Adrenal gland (tissue), 12 donors: Measurements from ENCODE around the gene TNS1. TPM values are rescaled to one million over a fixed set of nuclear protein-coding genes. Genes with fewer than 3 reads are reported as not detected.
A peak's percentile ranks its signal among the peaks of the same experiment; 100 is the strongest.
"Not testable (repeated sequence)": the region's sequence is repeated elsewhere in the genome, so short reads cannot be mapped to it uniquely, and the experiment has no call there.

Source experiments
- DNase-seq, 7 donors: peaks; one replicate each; pipeline ENCODE4 v3.0.0-alpha.2; 2019 to 2020
- H3K27ac ChIP-seq, 5 donors: fragments of 200-600 bp; sonication (generic) in 4 of 5; 1 replicate in 3 of 5; 2 replicates in 2 of 5; pipeline versions ENCODE4 v1.5.1 to v1.8.0; 2016 to 2020; ENCODE audit warnings: mild to moderate bottlenecking in 1 of 5
- H3K27me3 ChIP-seq: fragments of 200-600 bp; 2 replicates; pipeline ENCODE4 v1.8.0; 2021
- H3K36me3 ChIP-seq, 2 donors: fragments of 200-600 bp; replicated peaks in 1 of 2; 1 replicate in 1 of 2; 2 replicates in 1 of 2; pipeline versions ENCODE4 v1.5.1 to v1.8.0; 2018 to 2022
- H3K4me1 ChIP-seq, 2 donors: fragments of 200-600 bp; replicated peaks in 1 of 2; 1 replicate in 1 of 2; 2 replicates in 1 of 2; pipeline versions ENCODE4 v1.5.1 to v1.8.0; 2018 to 2021
- H3K4me3 ChIP-seq, 4 donors: fragments of 200-600 bp; sonication (generic) in 3 of 4; one replicate each; pipeline ENCODE4 v1.5.1; 2016 to 2018
- H3K9me3 ChIP-seq, 3 donors: fragments of 200-600 bp; sonication (generic) in 1 of 3; replicated peaks in 1 of 3; 1 replicate in 2 of 3; 2 replicates in 1 of 3; pipeline versions ENCODE4 v1.5.1 to v1.8.0; 2016 to 2021
- CTCF ChIP-seq, 6 experiments: fragments of 450-650 bp in 4 of 6; fragments of 200-600 bp in 2 of 6; sonication (generic) in 1 of 6; IDR thresholded peaks; 1 replicate in 5 of 6; 2 replicates in 1 of 6; pipeline versions ENCODE4 v1.5.1 to v1.8.0; 2016 to 2021; ENCODE audit warnings: antibody characterized with exemption in 6 of 6, mild to moderate bottlenecking in 2 of 6, moderate library complexity in 1 of 6
- POLR2A ChIP-seq, 2 donors: fragments of 450-650 bp; IDR thresholded peaks; one replicate each; pipeline ENCODE4 v1.6.1; 2017; ENCODE audit warnings: antibody characterized with exemption in 2 of 2, mild to moderate bottlenecking in 2 of 2, moderate library complexity in 1 of 2
- WGBS, 4 donors: extraction: QIAGEN DNeasy Blood & Tissue Kit in 2 of 4; methylation state at CpG; one replicate each; pipeline versions ENCODE4 v1.1.5 to v1.1.7; 2013 to 2017; 5-methylcytosine and 5-hydroxymethylcytosine counted together
- intact Hi-C, 2 donors: fragments of 100-400 bp; cut with DNase I; formaldehyde crosslinking; loops; one replicate each; pipeline versions ENCODE4 v1.14.1 to v1.15.0; 2022 to 2023
- polyA plus RNA-seq, 3 donors: library from polyadenylated mRNA; stranded (reverse); fragments of 200-250 nt in 2 of 3; fragments of 350-450 nt in 1 of 3; fragmentation: Illumina TruSeq in 1 of 3; extraction: RNeasy Lipid Tissue Mini Kit (QIAGEN cat#74804) in 1 of 3; gene quantifications; one replicate each; pipeline ENCODE4 v1.2.3, GENCODE V29; 2013 to 2014
- total RNA-seq, 9 donors: library from RNA; depleted of rRNA in 4 of 9; stranded (reverse); fragments of >200 nt in 4 of 9; fragments of 120-200 nt in 1 of 9; fragmentation: NEBNext Ultra II Directional in 1 of 9; extraction: Animal tissue kit (Norgen Biotek cat#: 25700) in 1 of 9; gene quantifications; one replicate each; pipeline versions ENCODE4 v1.1.0 to v1.2.4, GENCODE V29; 2013 to 2023
- donor health status: healthy with polysubstance abuse.
- donor health status: Bipolar disorder and iron deficiency.
- donor health status: DM: yes; HTN: yes; CAD: no.
- donor health status: DM: no; HTN: no; CAD: no.
- donor health status: DM: no; HTN: no; CAD: no.
- donor health status: DM: yes; HTN: yes; CAD: no.

The TNS1 gene
- total and polyA plus RNA-seq, 12 donors: 34.1 to 341 (median 252) TPM

DNA sequence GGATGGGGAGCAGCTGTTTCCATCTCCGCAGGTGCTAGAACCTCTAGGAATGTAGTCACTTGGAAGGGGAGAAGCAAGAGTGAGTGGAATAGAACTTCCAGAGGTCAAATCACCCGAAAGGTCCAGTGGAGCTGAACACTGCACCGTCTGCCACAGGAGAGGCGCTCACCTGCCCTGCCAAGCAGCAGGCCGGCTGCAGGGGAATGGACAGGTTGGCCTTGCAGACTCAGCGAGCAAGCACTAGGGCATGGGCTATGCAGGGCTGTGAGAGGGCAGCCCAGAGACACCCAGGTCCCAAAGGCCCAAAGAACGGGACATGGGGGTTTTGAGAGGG, 214.2 kb downstream of the TNS1 start:
- peak overlapping the region in 2 of 5 donors; percentile 7 to 78 for H3K27ac ChIP-seq

DNA sequence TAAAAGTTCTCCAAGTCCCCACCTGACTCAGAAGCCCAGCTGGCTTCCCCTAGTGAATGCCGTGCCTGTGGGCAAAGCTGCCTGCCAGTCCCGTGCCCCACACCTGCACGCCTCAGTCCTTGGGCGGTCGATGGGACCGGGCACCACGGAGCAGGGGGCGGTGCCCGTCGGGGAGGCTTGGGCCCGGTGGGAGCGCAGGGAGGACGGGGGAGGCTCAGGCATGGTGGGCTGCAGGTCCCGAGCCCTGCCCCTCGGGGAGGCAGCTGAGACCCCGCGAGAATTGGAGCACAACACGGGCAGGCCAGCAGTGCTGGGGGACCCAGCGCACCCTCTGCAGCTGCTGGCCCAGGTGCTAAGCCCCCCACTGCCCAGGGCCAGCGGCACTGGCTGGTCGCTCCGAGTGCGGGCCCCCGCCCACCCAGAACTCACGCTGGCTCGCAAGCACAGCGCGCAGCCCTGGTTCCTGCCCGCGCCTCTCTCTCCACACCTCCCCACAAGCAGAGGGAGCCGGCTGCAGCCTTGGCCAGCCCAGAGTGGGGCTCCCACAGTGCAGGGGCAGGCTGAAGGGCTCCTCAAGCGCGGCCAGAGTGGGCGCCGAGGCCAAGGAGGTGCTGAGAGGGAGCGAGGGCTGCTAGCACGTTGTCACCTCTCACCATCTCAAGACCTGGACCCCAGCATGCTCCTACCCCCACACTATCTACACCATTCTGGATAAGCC, 215.5 kb downstream of the TNS1 start:
- no peak overlapping the region for H3K4me3 ChIP-seq
- H3K36me3 ChIP-seq: peaks cover 0 to 8% of the 10 kb centered on the region in 2 donors
- no peaks in the 10 kb centered on the region for H3K27me3 ChIP-seq
- TF ChIP-seq CTCF (IDR thresholded peaks at IDR 0.05) (no peak), POLR2A (IDR thresholded peaks at IDR 0.05) (no peak)
- intact Hi-C loops: loop anchor here (2.0 to 10.0 kb wide), 6 partner anchors 100 to 287 kb away; partner anchors contain the start of gene RUFY4 (in 1 of the 2)
- WGBS, 4 donors: 91 to 98% (median 95%) methylated on average over 6 to 37 of the region's 37 CpGs
- H3K27ac ChIP-seq: no peak overlapping the region
- no peak for DNase-seq
- no peaks in the 10 kb centered on the region for H3K9me3 ChIP-seq
- H3K4me1 ChIP-seq: peaks cover 0 to 37% of the 10 kb centered on the region in 2 donors

More for the DNA sequence above, 214.2 kb downstream of the TNS1 start:
- Histone ChIP-seq H3K36me3 (peaks cover 0 to 8% of the 10 kb centered on the region in 2 donors), H3K4me3 (no peak overlapping the region), H3K27me3 (no peaks in the 10 kb centered on the region), H3K9me3 (no peaks in the 10 kb centered on the region), H3K4me1 (peaks cover 0 to 40% of the 10 kb centered on the region in 2 donors)
- intact Hi-C loops: loop anchor here (5.0 to 10.0 kb wide), 5 partner anchors 99 to 286 kb away; partner anchors contain the start of gene RUFY4 (in 1 of the 2)
- TF ChIP-seq CTCF (IDR thresholded peaks at IDR 0.05) (no peak), POLR2A (IDR thresholded peaks at IDR 0.05) (no peak)
- DNase-seq: peak in 1 of 7 donors; percentile 32
- WGBS, 4 donors: 89 to 95% (median 90%) methylated on average over 5 to 7 of the region's 7 CpGs

DNA sequence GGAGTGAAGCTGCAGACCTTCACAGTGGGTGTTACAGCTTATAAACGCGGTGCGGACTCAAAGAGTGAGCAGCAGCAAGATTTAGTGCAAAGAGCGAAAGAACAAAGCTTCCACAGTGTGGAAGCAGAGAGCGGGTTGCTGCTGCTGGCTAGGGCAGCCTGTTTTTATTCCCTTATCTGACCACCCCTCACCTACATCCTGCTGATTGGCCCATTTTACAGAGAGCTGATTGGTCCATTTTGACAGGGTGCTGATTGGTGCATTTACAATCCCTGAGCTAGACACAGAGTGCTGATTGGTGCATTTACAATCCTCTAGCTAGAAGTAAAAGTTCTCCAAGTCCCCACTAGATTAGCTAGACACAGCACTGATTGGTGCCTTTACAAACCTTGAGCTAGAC, 216.2 kb downstream of the TNS1 start:
- not testable (repeated sequence) for H3K4me3 ChIP-seq, H3K27ac ChIP-seq, H3K9me3 ChIP-seq, H3K36me3 ChIP-seq, DNase-seq, H3K27me3 ChIP-seq
- H3K4me1 ChIP-seq: peaks cover 0 to 35% of the 10 kb centered on the region in 2 donors
- 85 to 100% (median 96%) methylated on average over 5 of the region's 5 CpGs for WGBS, 4 donors
- intact Hi-C loops: loop anchor here (2.0 to 10.0 kb wide), 6 partner anchors 101 to 288 kb away; partner anchors contain the start of gene RUFY4 (in 1 of the 2)

DNA sequence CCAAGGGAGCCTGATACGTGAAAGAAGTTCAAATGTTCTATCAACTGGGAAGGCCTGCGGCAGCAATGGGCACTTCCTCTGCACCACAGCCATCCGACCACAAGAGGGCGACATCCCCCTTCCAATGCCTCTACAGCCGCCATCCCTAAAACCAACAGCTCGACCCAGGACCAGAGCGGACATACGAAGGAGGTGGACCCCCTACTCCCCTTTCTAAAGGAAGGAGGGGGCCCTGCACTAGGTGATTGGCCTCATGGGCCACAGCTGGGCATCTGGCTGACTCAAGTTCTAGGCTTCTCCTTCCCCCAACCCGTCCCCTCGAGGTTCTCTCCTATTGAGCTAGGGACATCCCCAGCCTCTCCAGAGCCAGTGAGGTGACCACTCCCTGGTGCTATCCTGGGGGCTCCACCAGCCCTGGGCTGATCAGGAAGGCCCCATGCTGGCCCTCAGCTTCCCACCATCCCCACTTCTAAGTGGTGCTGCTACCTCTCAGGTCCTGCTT, 217.2 kb downstream of the TNS1 start:
- Histone ChIP-seq H3K4me1 (peaks cover 0 to 26% of the 10 kb centered on the region in 2 donors), H3K27ac (peak overlapping the region in 1 of 5 donors; percentile 36), H3K4me3 (no peak overlapping the region), H3K36me3 (peaks cover 0 to 8% of the 10 kb centered on the region in 2 donors), H3K9me3 (no peaks in the 10 kb centered on the region), H3K27me3 (no peaks in the 10 kb centered on the region)
- TF ChIP-seq CTCF (IDR thresholded peaks at IDR 0.05) (peak; percentile 91 to 99 (median 97)), POLR2A (IDR thresholded peaks at IDR 0.05) (no peak)
- DNase-seq: peak; percentile 74 to 95 (median 84)
- 10 to 25% (median 18%) methylated on average over 7 to 10 of the region's 10 CpGs for WGBS, 4 donors
- intact Hi-C loops: loop anchor here (2.0 to 10.0 kb wide), 6 partner anchors 102 to 289 kb away; partner anchors contain the start of gene RUFY4 (in 1 of the 2)
